HepG2 (cell line): Measurements from ENCODE around the gene USF1. TPM values are rescaled to one million over a fixed set of nuclear protein-coding genes. Genes with fewer than 3 reads are reported as not detected.

Experiments used
- EEA1 ChIP-seq: sonication (generic); formaldehyde crosslinking; IDR thresholded peaks from 2 replicates; pipeline ENCODE4 v1.5.1; 2020; ENCODE audit warnings: mild to moderate bottlenecking, missing genetic modification reagents, borderline replicate concordance
- ELK4 ChIP-seq: sonication (generic); formaldehyde crosslinking; IDR thresholded peaks from 2 replicates; pipeline ENCODE4 v1.9.0; 2021; ENCODE audit warnings: missing genetic modification reagents, borderline replicate concordance
- FOXA1 ChIP-seq, 2 experiments: fragments of 450-650 bp in 1 of 2; sonication (generic) in 1 of 2; formaldehyde crosslinking in 1 of 2; IDR thresholded peaks; 2 replicates each; pipeline versions ENCODE4 v1.4.0 to v1.6.1; 2016 to 2020; ENCODE audit warnings: missing genetic modification reagents in 1 of 2
- FOXJ3 ChIP-seq: sonication (generic); formaldehyde crosslinking; IDR thresholded peaks from 2 replicates; pipeline ENCODE4 v1.4.0; 2020; ENCODE audit warnings: missing genetic modification reagents, mild to moderate bottlenecking, borderline replicate concordance
- HNRNPUL1 ChIP-seq: fragments of 200-400 bp; formaldehyde crosslinking; IDR thresholded peaks from 2 replicates; pipeline ENCODE4 v1.6.1; 2017; ENCODE audit warnings: low read depth, mild to moderate bottlenecking, low read length, moderate library complexity
- IRF2 ChIP-seq: IDR thresholded peaks from 2 replicates; pipeline ENCODE4 v1.6.1; 2018; ENCODE audit warnings: missing genetic modification reagents, missing compliant biosample characterization
- MYC ChIP-seq: sonication (generic); formaldehyde crosslinking; IDR thresholded peaks from 2 replicates; pipeline ENCODE4 v1.9.0; 2021; ENCODE audit warnings: missing genetic modification reagents, borderline replicate concordance
- RAD21 ChIP-seq: fragments of 450-650 bp; formaldehyde crosslinking; IDR thresholded peaks from 2 replicates; pipeline ENCODE4 v1.5.0; 2020; ENCODE audit warnings: mild to moderate bottlenecking
- REPIN1 ChIP-seq: sonication (generic); formaldehyde crosslinking; IDR thresholded peaks from 2 replicates; pipeline ENCODE4 v1.8.0; 2022; ENCODE audit warnings: missing genetic modification reagents, low read depth, mild to moderate bottlenecking, borderline replicate concordance
- SAP130 ChIP-seq: IDR thresholded peaks from 2 replicates; pipeline ENCODE4 v1.6.1; 2016; ENCODE audit warnings: low read depth
- SMARCC2 ChIP-seq: fragments of 450-650 bp; IDR thresholded peaks from 2 replicates; pipeline ENCODE4 v1.6.1; 2017; ENCODE audit warnings: antibody characterized with exemption, mild to moderate bottlenecking
- STAG1 ChIP-seq: sonication (generic); formaldehyde crosslinking; IDR thresholded peaks from 2 replicates; pipeline ENCODE4 v1.4.0; 2020; ENCODE audit warnings: missing genetic modification reagents
- TFE3 ChIP-seq: IDR thresholded peaks from 2 replicates; pipeline ENCODE4 v1.6.1; 2016
- U2AF2 ChIP-seq: fragments of 200-400 bp; formaldehyde crosslinking; IDR thresholded peaks from 2 replicates; pipeline ENCODE4 v1.6.1; 2017; ENCODE audit warnings: low read depth, mild to moderate bottlenecking, low read length
- ZNF232 ChIP-seq: sonication (generic); formaldehyde crosslinking; IDR thresholded peaks from 2 replicates; pipeline ENCODE4 v1.4.0; 2020; ENCODE audit warnings: missing genetic modification reagents, borderline replicate concordance
- ZNF484 ChIP-seq: sonication (generic); formaldehyde crosslinking; IDR thresholded peaks from 2 replicates; pipeline ENCODE4 v1.5.1; 2020; ENCODE audit warnings: mild to moderate bottlenecking, low read depth, missing genetic modification reagents, borderline replicate concordance
- ZNF552 ChIP-seq: sonication (generic); formaldehyde crosslinking; IDR thresholded peaks from 2 replicates; pipeline ENCODE4 v1.9.0; 2022; ENCODE audit warnings: missing genetic modification reagents, mild to moderate bottlenecking, borderline replicate concordance
- ZNF574 ChIP-seq: sonication (generic); formaldehyde crosslinking; IDR thresholded peaks from 2 replicates; pipeline ENCODE4 v1.4.0; 2020; ENCODE audit warnings: missing genetic modification reagents
- ZNF605 ChIP-seq: sonication (generic); formaldehyde crosslinking; IDR thresholded peaks from 2 replicates; pipeline ENCODE4 v1.8.0; 2022; ENCODE audit warnings: mild to moderate bottlenecking, missing genetic modification reagents
- ZNF616 ChIP-seq: sonication (generic); formaldehyde crosslinking; IDR thresholded peaks from 2 replicates; pipeline ENCODE4 v1.5.0; 2020; ENCODE audit warnings: low read depth, mild to moderate bottlenecking, missing genetic modification reagents
- ZNF672 ChIP-seq: sonication (generic); formaldehyde crosslinking; IDR thresholded peaks from 2 replicates; pipeline ENCODE4 v1.8.1; 2022; ENCODE audit warnings: missing genetic modification reagents
- ZNF784 ChIP-seq: sonication (generic); formaldehyde crosslinking; IDR thresholded peaks from 2 replicates; pipeline ENCODE4 v1.5.1; 2020; ENCODE audit warnings: missing genetic modification reagents, mild to moderate bottlenecking, borderline replicate concordance
- ZSCAN31 ChIP-seq: sonication (generic); formaldehyde crosslinking; IDR thresholded peaks from 2 replicates; pipeline ENCODE4 v1.5.0; 2020; ENCODE audit warnings: low read depth, mild to moderate bottlenecking, missing genetic modification reagents
- polyA plus RNA-seq, 8 experiments: library from polyadenylated mRNA; depleted of rRNA in 3 of 8; stranded (reverse) in 7 of 8; unstranded in 1 of 8; fragments of >200 nt; fragmentation: Illumina TruSeq in 4 of 8; extraction: Trizol in 4 of 8; gene quantifications; 2 replicates each; pipeline versions ENCODE4 v1.2.1 to v1.2.3, GENCODE V29; 2011 to 2016; ENCODE audit warnings: low read depth in 4 of 8, missing spikeins in 1 of 8, mixed read lengths in 1 of 8; ENCODE audit not compliant: insufficient read depth in 1 of 8
- total RNA-seq, 5 experiments: library from RNA; depleted of rRNA; stranded (reverse); fragments of >200 nt; fragmentation: Illumina TruSeq; extraction: Trizol; gene quantifications; 2 replicates each; pipeline ENCODE4 v1.2.3, GENCODE V29; 2016; ENCODE audit warnings: low read depth in 1 of 5

Gene USF1
- total and polyA plus RNA-seq, 2 of the 13 experiments (the other 11 are each of a cell fraction or from before 2014, with no cell fraction given) = 26.9 to 39.4 TPM

- no peak for TF ChIP-seq ZNF784
- 0 out of 2 replicates have a peak, but pooled peaks have one; percentile 34 for TF ChIP-seq ZSCAN31 (CRISPR knock-in tag)
- TF ChIP-seq MYC (CRISPR knock-in tag) = peak; percentile 23; the same call in 1 of the 2 replicates
- TF ChIP-seq EEA1 (CRISPR knock-in tag) = peak; percentile 35; the same call in 1 of the 2 replicates
- TF ChIP-seq U2AF2 = no peak
- TF ChIP-seq ZNF574 (CRISPR knock-in tag) = 0 out of 2 replicates have a peak, but pooled peaks have one; percentile 24
- no peak for TF ChIP-seq TFE3
- TF ChIP-seq ZNF616 (CRISPR knock-in tag) = no peak
- 0 out of 2 replicates have a peak, but pooled peaks have one; percentile 15 for TF ChIP-seq IRF2 (CRISPR knock-in tag)
- TF ChIP-seq REPIN1 (CRISPR knock-in tag) = no peak
- no peak for TF ChIP-seq FOXJ3 (CRISPR knock-in tag)
- TF ChIP-seq FOXA1 (IDR thresholded peaks at IDR 0.05) = no peak
- 0 out of 2 replicates have a peak, but pooled peaks have one; percentile 40 for TF ChIP-seq FOXA1 (CRISPR knock-in tag; IDR thresholded peaks at IDR 0.05)
- no peak for TF ChIP-seq ZNF484 (CRISPR knock-in tag)
- no peak for TF ChIP-seq SMARCC2
- 0 out of 2 replicates have a peak, but pooled peaks have one; percentile 37 for TF ChIP-seq ZNF605 (CRISPR knock-in tag)
- no peak for TF ChIP-seq ZNF672 (CRISPR knock-in tag)
- TF ChIP-seq STAG1 = peak; percentile 68
- peak; percentile 67 for TF ChIP-seq RAD21 (CRISPR knock-in tag)
- 0 out of 2 replicates have a peak, but pooled peaks have one; percentile 22 for TF ChIP-seq ZNF232 (CRISPR knock-in tag)
- no peak for TF ChIP-seq ZNF552
- no peak for TF ChIP-seq ELK4 (CRISPR knock-in tag)
- TF ChIP-seq HNRNPUL1 = no peak
- TF ChIP-seq SAP130 (CRISPR knock-in tag) = peak; percentile 32
Observed at GRCh38 chr1:161071886-161072371, 26.2 kb upstream of the USF1 start (continued).
